CD4-positive, alpha-beta T cell treated with Interleukin-15 for 1 hour (primary cell): ENCODE results near the gene GNG8.

Experiments
- DNase-seq: peaks from one replicate; pipeline ENCODE4 v3.0.0-alpha.2; 2020

GNG8 gene

GRCh38 chr19:46616631-46617322, 19.2 kb downstream of the GNG8 start:
- peak; percentile 64 for DNase-seq

- DNase-seq, result peak; percentile 3
Measured at GRCh38 chr19:46615966-46616365, 20.0 kb downstream of the GNG8 start.

GRCh38 chr19:46614114-46614722, 21.8 kb downstream of the GNG8 start:
- peak; percentile 78 for DNase-seq

DNA sequence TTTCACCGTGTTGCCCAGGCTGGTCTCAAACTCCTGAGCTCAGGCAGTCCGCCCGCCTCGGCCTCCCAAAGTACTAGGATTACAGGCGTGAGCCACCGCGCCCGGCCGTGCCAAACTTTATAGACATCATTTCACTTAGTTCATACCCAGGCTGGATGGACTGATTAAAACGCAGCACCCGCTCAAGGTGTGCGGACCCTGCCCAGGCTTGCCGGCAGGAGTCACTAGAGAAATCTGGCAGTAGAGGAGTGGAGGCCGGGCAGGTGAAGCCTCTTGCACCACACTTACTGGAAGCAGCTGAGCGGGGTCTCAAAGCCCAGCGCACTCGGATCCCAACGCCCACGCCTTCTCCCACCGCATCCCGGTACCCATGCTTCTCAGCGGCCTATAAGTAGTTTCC, 22.5 kb downstream of the GNG8 start:
- peak; percentile 14 for DNase-seq

DNA sequence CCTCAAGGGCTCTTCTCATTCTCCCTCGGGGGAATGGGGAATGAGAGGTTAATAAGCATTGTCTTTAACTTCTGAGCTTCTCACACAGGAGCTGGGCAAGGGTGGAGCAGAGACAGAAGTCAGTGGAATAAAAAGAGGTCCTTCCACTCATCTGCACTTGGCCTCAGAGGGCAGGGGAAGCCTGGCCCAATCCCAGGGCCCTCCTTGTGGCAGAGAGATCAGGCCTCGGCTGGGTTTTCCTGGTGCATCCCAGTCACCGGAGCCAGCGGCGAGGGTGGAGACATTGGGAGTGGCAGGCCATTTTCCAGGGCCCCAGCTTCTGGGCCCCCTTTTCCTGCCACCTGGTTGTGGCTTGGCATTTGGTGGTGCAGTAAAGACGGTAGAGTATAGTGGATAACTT, 24.2 kb downstream of the GNG8 start:
- DNase-seq, result peak; percentile 7

DNA sequence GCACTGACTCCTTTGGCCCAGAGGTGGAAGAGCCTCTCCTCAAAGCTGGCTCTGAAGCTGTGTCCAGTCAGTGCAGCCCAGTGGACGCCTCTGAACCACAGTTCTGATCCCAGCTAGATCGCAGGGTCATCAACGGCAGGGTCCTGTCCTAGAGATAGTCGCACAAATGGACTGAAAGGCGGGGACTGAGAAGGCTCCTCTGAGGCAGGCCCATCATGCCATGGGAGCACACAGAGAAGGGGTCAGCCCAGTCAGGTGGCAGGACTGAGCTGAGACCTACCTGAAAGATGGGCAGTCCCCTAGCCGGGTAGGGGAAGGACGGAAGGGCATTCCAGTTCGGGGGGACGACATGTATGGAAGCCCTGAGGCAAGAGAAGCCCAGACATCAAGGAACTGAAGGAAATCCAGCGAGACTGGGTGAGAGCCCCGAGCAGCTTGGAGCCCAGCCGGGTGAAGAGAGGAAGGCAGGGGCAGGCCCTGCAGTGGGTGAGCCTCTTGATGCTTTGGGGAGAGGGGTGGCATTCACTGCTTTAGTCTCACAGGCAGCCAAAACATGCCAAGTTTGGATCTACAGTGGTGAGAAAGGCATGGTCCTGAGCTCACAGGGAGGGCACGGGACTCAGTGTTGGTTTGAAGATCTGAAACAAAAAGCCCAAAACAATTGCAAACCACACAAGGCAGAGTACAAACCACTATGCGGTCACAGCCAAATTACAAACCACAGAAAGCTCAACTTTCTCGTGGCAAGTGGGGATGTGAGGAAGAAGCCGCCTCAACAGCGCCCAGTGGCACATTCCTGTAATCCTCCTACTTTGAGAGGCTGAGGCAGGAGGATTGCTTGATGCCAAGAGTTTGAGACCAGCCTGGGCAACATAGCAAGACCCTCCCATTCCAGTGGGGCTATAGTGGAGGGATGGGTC, 24.9 kb downstream of the GNG8 start:
- peak; percentile 48 for DNase-seq

GRCh38 chr19:46610413-46610775, 25.6 kb downstream of the GNG8 start:
- DNase-seq, result no peak

- peak; percentile 12 for DNase-seq
Measured at GRCh38 chr19:46609511-46610412, 26.2 kb downstream of the GNG8 start.

DNA sequence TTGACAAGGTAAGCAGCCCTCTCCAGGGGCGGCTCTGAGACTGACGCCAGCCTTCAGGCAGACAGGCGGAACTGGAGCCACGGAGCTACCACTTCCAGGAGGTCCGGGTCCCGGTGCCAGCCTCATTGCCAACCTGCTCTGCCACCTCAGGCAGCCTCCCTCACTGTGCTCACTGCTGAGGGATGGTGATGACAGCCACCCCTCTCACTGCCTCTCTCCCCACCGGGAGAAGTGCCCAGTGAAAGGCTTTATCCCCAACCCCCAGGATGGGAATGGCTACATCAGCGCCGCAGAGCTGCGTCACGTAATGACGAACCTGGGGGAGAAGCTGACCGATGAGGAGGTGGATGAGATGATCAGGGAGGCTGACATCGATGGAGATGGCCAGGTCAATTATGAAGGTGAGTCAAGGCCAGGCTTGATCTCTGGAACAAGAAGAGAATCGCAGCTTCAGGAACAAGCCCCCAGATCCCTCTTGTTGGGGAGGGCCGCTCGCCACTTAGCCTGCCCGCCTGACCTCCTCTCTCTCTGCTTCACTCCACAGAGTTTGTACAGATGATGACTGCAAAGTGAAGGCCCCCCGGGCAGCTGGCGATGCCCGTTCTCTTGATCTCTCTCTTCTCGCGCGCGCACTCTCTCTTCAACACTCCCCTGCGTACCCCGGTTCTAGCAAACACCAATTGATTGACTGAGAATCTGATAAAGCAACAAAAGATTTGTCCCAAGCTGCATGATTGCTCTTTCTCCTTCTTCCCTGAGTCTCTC, 27.2 kb downstream of the GNG8 start:
- no peak for DNase-seq

DNA sequence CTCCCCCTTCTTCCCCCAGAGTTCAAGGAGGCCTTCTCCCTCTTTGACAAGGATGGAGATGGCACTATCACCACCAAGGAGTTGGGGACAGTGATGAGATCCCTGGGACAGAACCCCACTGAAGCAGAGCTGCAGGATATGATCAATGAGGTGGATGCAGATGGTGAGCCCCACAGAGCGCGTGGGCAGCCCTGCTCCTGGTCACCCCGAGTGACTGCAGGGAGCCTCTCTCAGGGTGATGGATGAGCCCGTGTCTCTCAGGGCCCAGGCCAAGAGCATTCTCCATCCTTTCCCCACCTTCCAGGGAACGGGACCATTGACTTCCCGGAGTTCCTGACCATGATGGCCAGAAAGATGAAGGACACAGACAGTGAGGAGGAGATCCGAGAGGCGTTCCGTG, 27.8 kb downstream of the GNG8 start:
- DNase-seq, result no peak

GRCh38 chr19:46607448-46607841, 28.6 kb downstream of the GNG8 start:
- no peak for DNase-seq

DNA sequence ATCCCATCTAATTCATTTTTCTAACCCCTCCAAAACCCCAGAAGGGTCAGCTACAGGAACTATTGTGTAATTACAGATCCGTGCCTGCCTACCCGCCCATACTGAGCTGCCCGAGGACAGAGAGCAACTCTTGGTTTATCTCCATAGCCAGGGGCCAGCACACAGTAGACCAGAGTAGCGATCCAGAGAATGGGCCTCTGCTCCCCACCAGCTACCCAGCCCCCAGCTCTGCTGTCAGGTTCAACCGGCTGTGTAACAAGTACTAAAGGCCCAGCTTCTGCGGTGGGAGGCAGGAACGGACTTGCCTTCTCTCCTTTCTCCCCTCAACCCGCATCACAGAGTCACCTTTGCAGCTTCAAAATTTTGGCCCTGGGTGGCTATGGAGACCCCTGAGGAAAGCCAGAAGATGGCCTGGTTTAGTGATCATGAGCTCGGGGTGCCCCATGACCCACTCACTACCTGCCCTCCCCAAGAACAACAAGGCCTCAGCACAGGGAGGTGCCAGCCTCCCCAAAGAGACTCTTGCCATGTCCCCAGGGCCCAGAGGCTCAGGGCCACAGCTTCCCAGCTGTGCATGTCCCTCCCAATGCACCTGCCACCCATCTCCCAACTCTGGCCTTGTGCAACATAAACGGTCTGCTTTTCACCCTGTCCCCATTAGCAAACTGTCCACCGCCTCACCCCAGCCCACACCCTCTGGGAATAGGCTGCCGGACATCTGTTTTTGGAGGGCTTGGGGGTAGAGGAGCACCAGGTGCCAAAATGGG, 29.1 kb downstream of the GNG8 start:
- DNase-seq, result peak; percentile 6

- DNase-seq, result no peak
Measured at GRCh38 chr19:46606019-46606418, 30.0 kb downstream of the GNG8 start.

- DNase-seq, result no peak
Measured at GRCh38 chr19:46605356-46605821, 30.6 kb downstream of the GNG8 start.

DNA sequence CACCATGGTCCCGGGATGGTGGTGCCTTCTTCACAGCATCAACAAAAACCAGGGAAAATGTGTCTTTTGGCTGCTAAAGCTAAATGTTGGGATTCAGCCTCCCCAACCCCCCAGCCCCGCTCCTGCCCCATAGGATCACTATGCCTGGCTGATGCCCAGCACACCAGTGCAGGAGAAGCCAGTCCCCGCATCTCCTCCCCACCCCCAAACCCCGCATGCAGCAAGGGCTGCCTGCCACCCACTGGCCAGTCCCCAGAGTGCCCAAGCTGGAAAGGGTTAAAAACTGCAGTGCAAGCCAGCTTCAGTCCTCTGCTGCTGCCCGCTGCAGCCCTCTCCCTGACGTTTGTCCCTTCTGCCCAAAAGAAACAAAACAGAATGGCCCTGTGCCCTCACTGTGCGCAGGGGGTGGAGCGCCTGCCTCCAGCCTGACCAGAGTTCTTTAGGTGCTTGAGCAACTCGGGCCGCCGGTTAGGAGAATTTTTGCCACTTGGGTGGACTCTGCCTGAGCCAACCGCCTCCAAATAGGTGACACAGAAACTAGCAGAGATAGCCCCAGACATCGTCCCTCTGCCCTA, 31.1 kb downstream of the GNG8 start:
- DNase-seq, result no peak

- no peak for DNase-seq
Measured at GRCh38 chr19:46603752-46604231, 32.2 kb downstream of the GNG8 start.

DNA sequence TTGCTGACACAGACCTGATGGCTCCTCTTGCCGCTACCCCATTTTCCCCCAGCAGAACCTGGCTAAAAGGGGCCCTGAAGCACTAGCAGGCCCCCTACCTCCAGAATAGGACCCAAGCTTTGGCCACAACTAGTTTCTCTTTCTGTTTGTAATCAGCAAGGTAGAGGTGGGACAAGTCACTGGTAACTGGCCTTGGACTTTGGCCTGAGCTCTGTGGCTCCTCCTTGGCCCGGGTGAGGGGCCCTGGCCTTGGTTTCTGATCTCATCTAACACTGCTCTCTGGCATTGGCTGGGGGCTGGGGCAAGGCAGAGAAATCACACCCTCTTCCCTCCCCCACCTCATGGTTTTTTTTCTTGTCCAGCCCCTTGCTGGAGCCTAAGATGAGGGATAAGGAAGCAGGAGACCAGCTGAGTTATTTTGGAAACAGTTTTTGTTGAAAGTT, 32.8 kb downstream of the GNG8 start:
- no peak for DNase-seq

DNA sequence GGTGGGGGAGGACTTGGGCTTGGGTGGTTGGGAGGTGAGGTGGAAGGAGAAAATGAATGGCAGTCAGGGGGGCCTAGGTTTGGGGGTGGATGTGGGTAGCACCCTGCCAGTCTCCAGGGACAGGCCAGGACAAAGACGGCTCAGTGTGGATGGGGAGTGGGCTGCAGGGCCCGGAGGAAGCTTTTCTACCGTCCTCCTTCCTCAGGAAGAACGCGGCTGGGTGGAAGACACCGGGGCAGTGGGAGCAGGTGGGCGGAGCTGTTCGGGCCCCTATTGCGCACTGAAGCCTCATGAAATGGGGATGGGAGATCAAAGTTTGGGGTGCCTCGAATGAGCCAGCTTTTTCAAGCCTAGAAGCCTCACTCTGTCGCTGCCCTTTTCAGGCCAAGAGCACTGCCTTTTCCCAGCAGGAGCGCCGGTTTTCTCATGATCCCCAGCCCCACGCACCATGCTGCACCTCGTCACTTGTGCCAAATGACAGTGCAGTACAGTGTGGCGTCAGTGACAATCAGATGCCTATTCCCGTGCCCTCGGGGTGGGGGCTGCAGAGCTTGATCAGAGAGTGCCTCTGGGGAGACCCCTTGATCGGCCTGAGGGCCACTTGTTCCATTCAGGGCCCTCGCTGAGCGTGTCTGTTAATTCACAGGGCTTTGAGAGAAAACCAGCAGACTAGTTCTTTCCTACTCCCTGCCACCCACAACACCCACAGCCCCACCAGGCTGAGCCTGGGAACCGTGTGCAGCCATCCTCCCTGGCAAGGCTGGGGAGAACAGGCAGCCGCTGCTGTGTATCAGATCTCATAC, 33.4 kb downstream of the GNG8 start:
- no peak for DNase-seq
